ENCODE measurements around the gene CRLF3. TPM values are rescaled to one million over a fixed set of nuclear protein-coding genes. Genes with fewer than 3 reads are reported as not detected.

CRLF3 gene
- total RNA-seq, 4 donors from 2014 or later, result 15.8 to 23.1 (median 19.4) TPM

DNA sequence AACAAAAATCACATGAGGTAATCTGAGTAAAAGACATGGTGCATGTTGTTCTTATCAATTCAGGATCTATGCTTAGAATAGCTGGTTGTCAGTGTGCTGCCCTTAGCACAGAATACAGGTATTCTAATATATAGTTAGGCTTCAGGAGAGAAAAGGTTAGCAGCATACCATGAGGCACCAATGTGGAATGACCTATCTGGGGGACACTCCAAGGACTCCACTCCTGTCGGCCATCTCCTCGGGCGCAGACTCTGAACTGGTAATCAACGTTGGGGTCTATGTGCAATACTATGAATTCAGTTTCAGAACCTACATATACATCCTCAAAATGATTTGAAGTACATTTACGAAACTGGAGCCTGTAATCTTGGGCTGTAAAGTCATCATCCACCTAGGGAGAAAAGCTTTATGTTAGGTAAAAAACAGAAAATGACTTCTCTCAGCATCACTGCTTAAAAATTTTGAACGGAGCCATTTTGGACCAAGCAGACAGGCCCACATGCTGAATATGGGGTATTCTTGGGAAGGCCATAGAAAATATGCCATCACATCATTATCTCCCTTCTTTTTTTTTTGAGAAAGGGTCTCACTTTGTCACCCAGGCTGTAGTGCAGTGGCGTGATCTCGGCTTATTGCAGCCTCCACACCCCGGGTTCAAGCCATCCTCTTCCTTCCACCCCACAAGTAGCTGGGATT lies 31.1 kb downstream of the CRLF3 start:
- H3K36me3 ChIP-seq, result peaks cover 0 to 68% (median 14%) of the 10 kb centered on the region in 4 donors
- H3K9me3 ChIP-seq, result no peaks in the 10 kb centered on the region
- H3K27ac ChIP-seq, result no peak overlapping the region
- TF ChIP-seq CTCF (IDR thresholded peaks at IDR 0.05), result no peak
- TF ChIP-seq POLR2A (IDR thresholded peaks at IDR 0.05), result no peak
- no peak for TF ChIP-seq POLR2AphosphoS5 (IDR thresholded peaks at IDR 0.05)
- no peak for TF ChIP-seq EP300 (IDR thresholded peaks at IDR 0.05; ENCODE audit: low read depth)
- no peak overlapping the region for H3K4me3 ChIP-seq
- no peaks in the 10 kb centered on the region for H3K4me1 ChIP-seq
- in situ Hi-C loops (cut with MboI; ENCODE audit: low pct_ligation_motif_present in 1 of 4, low pct_unique_long_range_greater_than_20kb in 1 of 4, low sequenced_read_pairs in 3 of 4), result no loop called here
- intact Hi-C loops (cut with DNase I; ENCODE audit: low total_unique reads), result no loop called here
- H3K27me3 ChIP-seq, result no peaks in the 10 kb centered on the region
- DNase-seq, result no peak
- WGBS, 2 donors (ENCODE audit: low coverage in 1 of 2), result 94 to 97% methylated on average over 5 to 9 of the region's 9 CpGs

DNA sequence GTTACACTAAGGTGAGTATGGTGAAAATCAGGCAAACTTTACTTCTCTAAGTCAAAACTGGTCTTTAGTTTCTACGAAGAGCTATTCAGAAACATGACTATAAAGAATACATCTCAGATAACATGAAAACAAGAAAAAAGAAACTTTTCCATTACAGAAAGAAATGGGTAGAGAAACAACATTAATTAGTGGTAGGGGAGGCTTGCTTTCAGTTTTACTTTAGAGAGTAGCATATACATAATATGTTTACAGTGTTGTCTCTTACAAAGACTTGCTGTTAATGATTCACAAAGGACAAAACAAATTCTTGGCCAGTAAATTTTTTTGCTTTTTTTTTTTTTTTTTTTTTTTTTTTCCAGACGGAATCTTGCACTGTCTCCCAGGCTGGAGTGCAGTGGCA lies 34.2 kb downstream of the CRLF3 start:
- no peak for DNase-seq
- Histone ChIP-seq H3K4me1 (no peaks in the 10 kb centered on the region), H3K9me3 (no peaks in the 10 kb centered on the region), H3K4me3 (no peak overlapping the region), H3K27ac (no peak overlapping the region), H3K27me3 (no peaks in the 10 kb centered on the region), H3K36me3 (peaks cover 0 to 70% (median 13%) of the 10 kb centered on the region in 4 donors)
- in situ Hi-C loops (cut with MboI; ENCODE audit: low pct_ligation_motif_present in 1 of 4, low pct_unique_long_range_greater_than_20kb in 1 of 4, low sequenced_read_pairs in 3 of 4), result no loop called here
- WGBS, 2 donors (ENCODE audit: low coverage in 1 of 2), result 73% methylated on average over 2 of the region's 2 CpGs
- TF ChIP-seq CTCF (IDR thresholded peaks at IDR 0.05) (no peak), EP300 (IDR thresholded peaks at IDR 0.05; ENCODE audit: low read depth) (no peak), POLR2AphosphoS5 (IDR thresholded peaks at IDR 0.05) (no peak), POLR2A (IDR thresholded peaks at IDR 0.05) (no peak)
- intact Hi-C loops (cut with DNase I; ENCODE audit: low total_unique reads), result no loop called here

- H3K27me3 ChIP-seq, result no peaks in the 10 kb centered on the region
- in situ Hi-C loops (cut with MboI; ENCODE audit: low pct_ligation_motif_present in 1 of 4, low pct_unique_long_range_greater_than_20kb in 1 of 4, low sequenced_read_pairs in 3 of 4), result no loop called here
- TF ChIP-seq POLR2A (IDR thresholded peaks at IDR 0.05), result no peak
- no peak for TF ChIP-seq POLR2AphosphoS5 (IDR thresholded peaks at IDR 0.05)
- no peak for TF ChIP-seq EP300 (IDR thresholded peaks at IDR 0.05; ENCODE audit: low read depth)
- TF ChIP-seq CTCF (IDR thresholded peaks at IDR 0.05), result no peak
- H3K4me1 ChIP-seq, result no peaks in the 10 kb centered on the region
- peaks cover 0 to 62% (median 11%) of the 10 kb centered on the region in 4 donors for H3K36me3 ChIP-seq
- 89 to 95% methylated on average over 2 of the region's 2 CpGs for WGBS, 2 donors (ENCODE audit: low coverage in 1 of 2)
- no peak overlapping the region for H3K27ac ChIP-seq
- H3K4me3 ChIP-seq, result no peak overlapping the region
- H3K9me3 ChIP-seq, result no peaks in the 10 kb centered on the region
- intact Hi-C loops (cut with DNase I; ENCODE audit: low total_unique reads), result no loop called here
- no peak for DNase-seq
Measured at GRCh38 chr17:30788918-30789317, 35.6 kb downstream of the CRLF3 start.

- Histone ChIP-seq H3K4me1 (no peaks in the 10 kb centered on the region), H3K27ac (no peak overlapping the region), H3K27me3 (no peaks in the 10 kb centered on the region), H3K9me3 (no peaks in the 10 kb centered on the region), H3K36me3 (peaks cover 0 to 37% (median 14%) of the 10 kb centered on the region in 4 donors), H3K4me3 (no peak overlapping the region)
- in situ Hi-C loops (cut with MboI; ENCODE audit: low pct_ligation_motif_present in 1 of 4, low pct_unique_long_range_greater_than_20kb in 1 of 4, low sequenced_read_pairs in 3 of 4) (no loop called here), intact Hi-C loops (cut with DNase I; ENCODE audit: low total_unique reads) (no loop called here)
- WGBS, 2 donors (ENCODE audit: low coverage in 1 of 2), result 90 to 95% methylated on average over 2 of the region's 2 CpGs
- no peak for DNase-seq
- no peak for TF ChIP-seq CTCF (IDR thresholded peaks at IDR 0.05)
- TF ChIP-seq POLR2AphosphoS5 (IDR thresholded peaks at IDR 0.05), result no peak
- TF ChIP-seq EP300 (IDR thresholded peaks at IDR 0.05; ENCODE audit: low read depth), result no peak
- TF ChIP-seq POLR2A (IDR thresholded peaks at IDR 0.05), result no peak
Measured at GRCh38 chr17:30782206-30782605, 42.3 kb downstream of the CRLF3 start.
